ENCODE results near the gene TNIK. TPM values are rescaled to one million over a fixed set of nuclear protein-coding genes. Genes with fewer than 3 reads are reported as not detected.

TNIK gene
- total and polyA plus RNA-seq, 2 donors, result 6.5 to 9.0 TPM

DNA sequence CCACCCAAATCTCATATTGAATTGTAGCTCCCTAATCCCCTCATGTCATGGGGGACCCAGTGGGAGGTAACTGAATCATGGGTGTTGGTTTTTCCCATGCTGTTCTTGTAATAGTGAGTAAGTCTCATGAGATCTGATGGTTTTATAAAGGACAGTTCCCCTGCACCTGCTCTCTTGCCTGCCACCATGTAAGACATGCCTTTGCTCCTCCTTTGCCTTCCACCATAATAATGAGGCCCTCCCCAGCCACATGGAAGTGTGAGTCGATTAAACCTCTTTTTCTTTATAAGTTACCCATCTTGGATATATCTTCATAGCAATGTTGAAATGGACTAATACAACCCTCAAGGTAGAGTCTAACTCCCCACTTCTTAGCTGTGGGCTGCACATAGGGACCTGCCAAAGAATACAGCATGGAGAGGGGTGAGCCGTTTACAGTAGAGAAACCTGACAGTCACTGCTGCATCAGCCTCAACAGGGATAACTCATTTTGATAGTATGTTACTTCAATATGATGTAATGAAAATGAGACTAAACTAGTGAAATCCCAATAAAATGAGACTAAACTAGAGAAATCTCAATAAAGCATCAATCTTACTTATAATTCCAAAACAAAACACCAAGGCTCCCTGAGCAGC is 117.3 kb downstream of the TNIK start:
- DNase-seq (ENCODE audit: low read depth in 6 of 9, low spot score in 9 of 9), result no peak
- H3K4me3 ChIP-seq (ENCODE audit: low read length in 2 of 2), result no peak overlapping the region
- H3K4me1 ChIP-seq (ENCODE audit: control insufficient read depth in 2 of 2, insufficient read depth in 2 of 2, low read length in 2 of 2), result no peaks in the 10 kb centered on the region
- H3K27ac ChIP-seq (ENCODE audit: low read depth in 1 of 2, low read length in 1 of 2), result no peak overlapping the region
- H3K27me3 ChIP-seq (ENCODE audit: control insufficient read depth in 2 of 2, insufficient read depth in 1 of 2, low read length in 1 of 2), result no peaks in the 10 kb centered on the region
- H3K36me3 ChIP-seq (ENCODE audit: control insufficient read depth in 2 of 2, insufficient read depth in 2 of 2, low read length in 1 of 2), result no peaks in the 10 kb centered on the region
- WGBS, result 99% methylated on average over 2 of the region's 2 CpGs
- no peaks in the 10 kb centered on the region for H3K9me3 ChIP-seq (ENCODE audit: control insufficient read depth in 2 of 2, insufficient read depth in 1 of 2, low read length in 1 of 2)

GRCh38 chr3:171342200-171342599 is 118.0 kb downstream of the TNIK start:
- no peak overlapping the region for H3K4me3 ChIP-seq (ENCODE audit: low read length in 2 of 2)
- H3K27ac ChIP-seq (ENCODE audit: low read depth in 1 of 2, low read length in 1 of 2), result no peak overlapping the region
- H3K4me1 ChIP-seq (ENCODE audit: control insufficient read depth in 2 of 2, insufficient read depth in 2 of 2, low read length in 2 of 2), result no peaks in the 10 kb centered on the region
- WGBS, result 98% methylated on average over 1 of the region's 1 CpG
- no peaks in the 10 kb centered on the region for H3K9me3 ChIP-seq (ENCODE audit: control insufficient read depth in 2 of 2, insufficient read depth in 1 of 2, low read length in 1 of 2)
- no peaks in the 10 kb centered on the region for H3K36me3 ChIP-seq (ENCODE audit: control insufficient read depth in 2 of 2, insufficient read depth in 2 of 2, low read length in 1 of 2)
- DNase-seq (ENCODE audit: low read depth in 6 of 9, low spot score in 9 of 9), result no peak
- H3K27me3 ChIP-seq (ENCODE audit: control insufficient read depth in 2 of 2, insufficient read depth in 1 of 2, low read length in 1 of 2), result no peaks in the 10 kb centered on the region

- no peaks in the 10 kb centered on the region for H3K9me3 ChIP-seq (ENCODE audit: control insufficient read depth in 2 of 2, insufficient read depth in 1 of 2, low read length in 1 of 2)
- 97% methylated on average over 4 of the region's 4 CpGs for WGBS
- no peaks in the 10 kb centered on the region for H3K36me3 ChIP-seq (ENCODE audit: control insufficient read depth in 2 of 2, insufficient read depth in 2 of 2, low read length in 1 of 2)
- no peak overlapping the region for H3K27ac ChIP-seq (ENCODE audit: low read depth in 1 of 2, low read length in 1 of 2)
- DNase-seq (ENCODE audit: low read depth in 6 of 9, low spot score in 9 of 9), result no peak
- no peak overlapping the region for H3K4me3 ChIP-seq (ENCODE audit: low read length in 2 of 2)
- no peaks in the 10 kb centered on the region for H3K4me1 ChIP-seq (ENCODE audit: control insufficient read depth in 2 of 2, insufficient read depth in 2 of 2, low read length in 2 of 2)
- no peaks in the 10 kb centered on the region for H3K27me3 ChIP-seq (ENCODE audit: control insufficient read depth in 2 of 2, insufficient read depth in 1 of 2, low read length in 1 of 2)
Observed at GRCh38 chr3:171340434-171340833, 119.8 kb downstream of the TNIK start.

GRCh38 chr3:171339598-171339997 is 120.6 kb downstream of the TNIK start:
- Histone ChIP-seq H3K4me3 (ENCODE audit: low read length in 2 of 2) (no peak overlapping the region), H3K9me3 (ENCODE audit: control insufficient read depth in 2 of 2, insufficient read depth in 1 of 2, low read length in 1 of 2) (no peaks in the 10 kb centered on the region), H3K36me3 (ENCODE audit: control insufficient read depth in 2 of 2, insufficient read depth in 2 of 2, low read length in 1 of 2) (no peaks in the 10 kb centered on the region), H3K27me3 (ENCODE audit: control insufficient read depth in 2 of 2, insufficient read depth in 1 of 2, low read length in 1 of 2) (no peaks in the 10 kb centered on the region), H3K27ac (ENCODE audit: low read depth in 1 of 2, low read length in 1 of 2) (no peak overlapping the region), H3K4me1 (ENCODE audit: control insufficient read depth in 2 of 2, insufficient read depth in 2 of 2, low read length in 2 of 2) (no peaks in the 10 kb centered on the region)
- DNase-seq (ENCODE audit: low read depth in 6 of 9, low spot score in 9 of 9), result no peak
- WGBS, result 91% methylated on average over 4 of the region's 4 CpGs

GRCh38 chr3:171336406-171336805 is 123.8 kb downstream of the TNIK start:
- no peaks in the 10 kb centered on the region for H3K27me3 ChIP-seq (ENCODE audit: control insufficient read depth in 2 of 2, insufficient read depth in 1 of 2, low read length in 1 of 2)

GRCh38 chr3:171335559-171335958 is 124.6 kb downstream of the TNIK start:
- 96% methylated on average over 3 of the region's 3 CpGs for WGBS
- H3K27ac ChIP-seq (ENCODE audit: low read depth in 1 of 2, low read length in 1 of 2), result no peak overlapping the region
- no peaks in the 10 kb centered on the region for H3K9me3 ChIP-seq (ENCODE audit: control insufficient read depth in 2 of 2, insufficient read depth in 1 of 2, low read length in 1 of 2)
- H3K36me3 ChIP-seq (ENCODE audit: control insufficient read depth in 2 of 2, insufficient read depth in 2 of 2, low read length in 1 of 2), result no peaks in the 10 kb centered on the region
- no peaks in the 10 kb centered on the region for H3K4me1 ChIP-seq (ENCODE audit: control insufficient read depth in 2 of 2, insufficient read depth in 2 of 2, low read length in 2 of 2)
- no peaks in the 10 kb centered on the region for H3K27me3 ChIP-seq (ENCODE audit: control insufficient read depth in 2 of 2, insufficient read depth in 1 of 2, low read length in 1 of 2)
- no peak for DNase-seq (ENCODE audit: low read depth in 6 of 9, low spot score in 9 of 9)
- no peak overlapping the region for H3K4me3 ChIP-seq (ENCODE audit: low read length in 2 of 2)

More at GRCh38 chr3:171336406-171336805, 123.8 kb downstream of the TNIK start:
- H3K4me1 ChIP-seq (ENCODE audit: control insufficient read depth in 2 of 2, insufficient read depth in 2 of 2, low read length in 2 of 2), result no peaks in the 10 kb centered on the region
- H3K4me3 ChIP-seq (ENCODE audit: low read length in 2 of 2), result no peak overlapping the region
- H3K36me3 ChIP-seq (ENCODE audit: control insufficient read depth in 2 of 2, insufficient read depth in 2 of 2, low read length in 1 of 2), result no peaks in the 10 kb centered on the region
- H3K27ac ChIP-seq (ENCODE audit: low read depth in 1 of 2, low read length in 1 of 2), result no peak overlapping the region
- no peak for DNase-seq (ENCODE audit: low read depth in 6 of 9, low spot score in 9 of 9)
- WGBS, result 96% methylated on average over 1 of the region's 1 CpG
- H3K9me3 ChIP-seq (ENCODE audit: control insufficient read depth in 2 of 2, insufficient read depth in 1 of 2, low read length in 1 of 2), result no peaks in the 10 kb centered on the region

GRCh38 chr3:171334465-171334811 is 125.8 kb downstream of the TNIK start:
- H3K9me3 ChIP-seq (ENCODE audit: control insufficient read depth in 2 of 2, insufficient read depth in 1 of 2, low read length in 1 of 2), result no peaks in the 10 kb centered on the region
- no peak for DNase-seq (ENCODE audit: low read depth in 6 of 9, low spot score in 9 of 9)
- H3K4me1 ChIP-seq (ENCODE audit: control insufficient read depth in 2 of 2, insufficient read depth in 2 of 2, low read length in 2 of 2), result no peaks in the 10 kb centered on the region
- H3K27ac ChIP-seq (ENCODE audit: low read depth in 1 of 2, low read length in 1 of 2), result no peak overlapping the region
- 89% methylated on average over 2 of the region's 2 CpGs for WGBS
- H3K4me3 ChIP-seq (ENCODE audit: low read length in 2 of 2), result no peak overlapping the region
- no peaks in the 10 kb centered on the region for H3K27me3 ChIP-seq (ENCODE audit: control insufficient read depth in 2 of 2, insufficient read depth in 1 of 2, low read length in 1 of 2)
- no peaks in the 10 kb centered on the region for H3K36me3 ChIP-seq (ENCODE audit: control insufficient read depth in 2 of 2, insufficient read depth in 2 of 2, low read length in 1 of 2)

GRCh38 chr3:171333784-171334464 is 126.3 kb downstream of the TNIK start:
- Histone ChIP-seq H3K27ac (ENCODE audit: low read depth in 1 of 2, low read length in 1 of 2) (no peak overlapping the region), H3K4me3 (ENCODE audit: low read length in 2 of 2) (no peak overlapping the region), H3K36me3 (ENCODE audit: control insufficient read depth in 2 of 2, insufficient read depth in 2 of 2, low read length in 1 of 2) (no peaks in the 10 kb centered on the region), H3K4me1 (ENCODE audit: control insufficient read depth in 2 of 2, insufficient read depth in 2 of 2, low read length in 2 of 2) (no peaks in the 10 kb centered on the region), H3K27me3 (ENCODE audit: control insufficient read depth in 2 of 2, insufficient read depth in 1 of 2, low read length in 1 of 2) (no peaks in the 10 kb centered on the region), H3K9me3 (ENCODE audit: control insufficient read depth in 2 of 2, insufficient read depth in 1 of 2, low read length in 1 of 2) (no peaks in the 10 kb centered on the region)
- 96% methylated on average over 9 of the region's 9 CpGs for WGBS
- no peak for DNase-seq (ENCODE audit: low read depth in 6 of 9, low spot score in 9 of 9)

GRCh38 chr3:171330938-171331337 is 129.3 kb downstream of the TNIK start:
- DNase-seq (ENCODE audit: low read depth in 6 of 9, low spot score in 9 of 9), result no peak
- no peaks in the 10 kb centered on the region for H3K36me3 ChIP-seq (ENCODE audit: control insufficient read depth in 2 of 2, insufficient read depth in 2 of 2, low read length in 1 of 2)
- 96% methylated on average over 3 of the region's 3 CpGs for WGBS
- H3K27me3 ChIP-seq (ENCODE audit: control insufficient read depth in 2 of 2, insufficient read depth in 1 of 2, low read length in 1 of 2), result no peaks in the 10 kb centered on the region
- H3K4me3 ChIP-seq (ENCODE audit: low read length in 2 of 2), result no peak overlapping the region
- no peaks in the 10 kb centered on the region for H3K9me3 ChIP-seq (ENCODE audit: control insufficient read depth in 2 of 2, insufficient read depth in 1 of 2, low read length in 1 of 2)
- no peaks in the 10 kb centered on the region for H3K4me1 ChIP-seq (ENCODE audit: control insufficient read depth in 2 of 2, insufficient read depth in 2 of 2, low read length in 2 of 2)
- no peak overlapping the region for H3K27ac ChIP-seq (ENCODE audit: low read depth in 1 of 2, low read length in 1 of 2)
